Nephron progenitor cell (in vitro differentiated cells): ENCODE measurements around the gene ETV1.
"Not testable (repeated sequence)": the region's sequence is repeated elsewhere in the genome, so short reads cannot be mapped to it uniquely, and the experiment has no call there.

ENCODE experiments used
- DNase-seq: peaks from one replicate; pipeline ENCODE4 v3.0.0; 2021
- H3K27ac Mint-ChIP-seq: 2 replicates; pipeline ENCODE4 v1.8.0; 2021; ENCODE audit warnings: mild to moderate bottlenecking, moderate library complexity, mixed read lengths
- H3K27me3 Mint-ChIP-seq: 2 replicates; pipeline ENCODE4 v1.8.0; 2021; ENCODE audit warnings: mild to moderate bottlenecking, low read depth, mixed read lengths; ENCODE audit not compliant: poor library complexity
- H3K36me3 Mint-ChIP-seq: 2 replicates; pipeline ENCODE4 v1.8.0; 2021; ENCODE audit warnings: low read depth, mixed read lengths
- H3K4me1 Mint-ChIP-seq: 2 replicates; pipeline ENCODE4 v1.8.0; 2021; ENCODE audit warnings: mixed read lengths
- H3K4me3 Mint-ChIP-seq: 2 replicates; pipeline ENCODE4 v1.8.0; 2021; ENCODE audit warnings: mild to moderate bottlenecking, moderate library complexity, mixed read lengths
- H3K9me3 Mint-ChIP-seq: 2 replicates; pipeline ENCODE4 v1.8.0; 2021; ENCODE audit warnings: mild to moderate bottlenecking, moderate library complexity, mixed read lengths
- TF ChIP-seq, protein P1 (sequence below): fragments of 200-600 bp; sonication (generic); IDR thresholded peaks from 2 replicates; pipeline ENCODE4 v1.5.0; 2021; ENCODE audit warnings: antibody characterized with exemption

ETV1 gene

GRCh38 chr7:13945670-13946069 is 43.8 kb downstream of the ETV1 start:
- Mint-ChIP-seq H3K4me1 (peaks cover 47% of the 10 kb centered on the region), H3K27ac (peak overlapping the region; percentile 61), H3K9me3 (peaks cover 22% of the 10 kb centered on the region), H3K4me3 (no peak overlapping the region), H3K36me3 (peaks cover 70% of the 10 kb centered on the region), H3K27me3 (no peaks in the 10 kb centered on the region)
- TF ChIP-seq, protein P1, sequence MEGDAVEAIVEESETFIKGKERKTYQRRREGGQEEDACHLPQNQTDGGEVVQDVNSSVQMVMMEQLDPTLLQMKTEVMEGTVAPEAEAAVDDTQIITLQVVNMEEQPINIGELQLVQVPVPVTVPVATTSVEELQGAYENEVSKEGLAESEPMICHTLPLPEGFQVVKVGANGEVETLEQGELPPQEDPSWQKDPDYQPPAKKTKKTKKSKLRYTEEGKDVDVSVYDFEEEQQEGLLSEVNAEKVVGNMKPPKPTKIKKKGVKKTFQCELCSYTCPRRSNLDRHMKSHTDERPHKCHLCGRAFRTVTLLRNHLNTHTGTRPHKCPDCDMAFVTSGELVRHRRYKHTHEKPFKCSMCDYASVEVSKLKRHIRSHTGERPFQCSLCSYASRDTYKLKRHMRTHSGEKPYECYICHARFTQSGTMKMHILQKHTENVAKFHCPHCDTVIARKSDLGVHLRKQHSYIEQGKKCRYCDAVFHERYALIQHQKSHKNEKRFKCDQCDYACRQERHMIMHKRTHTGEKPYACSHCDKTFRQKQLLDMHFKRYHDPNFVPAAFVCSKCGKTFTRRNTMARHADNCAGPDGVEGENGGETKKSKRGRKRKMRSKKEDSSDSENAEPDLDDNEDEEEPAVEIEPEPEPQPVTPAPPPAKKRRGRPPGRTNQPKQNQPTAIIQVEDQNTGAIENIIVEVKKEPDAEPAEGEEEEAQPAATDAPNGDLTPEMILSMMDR: no peak
- DNase-seq: no peak

- Mint-ChIP-seq H3K4me3 (no peak overlapping the region), H3K9me3 (no peaks in the 10 kb centered on the region), H3K27ac (peak overlapping the region; percentile 98), H3K4me1 (peaks cover 24% of the 10 kb centered on the region), H3K27me3 (no peaks in the 10 kb centered on the region), H3K36me3 (peaks cover 54% of the 10 kb centered on the region)
- TF ChIP-seq, protein P1: no peak
- peak; percentile 12 for DNase-seq
These were observed 55.9 kb downstream of the ETV1 start for GRCh38 chr7:13933536-13933935.

DNA sequence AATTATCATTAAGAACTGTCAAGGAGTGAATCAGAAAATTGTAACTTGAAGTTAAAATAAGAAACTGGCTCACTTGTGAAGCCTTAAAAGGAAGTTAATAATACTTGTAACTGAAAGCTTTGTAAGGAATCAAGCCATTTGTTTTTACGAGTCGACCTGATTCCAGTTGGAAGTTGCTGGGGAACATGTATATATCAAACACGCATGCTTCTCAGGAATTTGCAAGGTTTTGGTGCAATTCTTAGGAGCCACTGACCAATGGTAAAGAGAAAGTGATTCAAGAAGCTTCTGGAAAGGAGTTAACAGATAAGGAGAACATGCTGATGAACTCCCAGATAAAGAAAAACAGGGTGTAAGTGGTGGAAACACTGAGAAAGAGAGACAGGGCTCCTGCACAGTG is 56.4 kb downstream of the ETV1 start:
- Mint-ChIP-seq H3K36me3 (peaks cover 57% of the 10 kb centered on the region), H3K27me3 (no peaks in the 10 kb centered on the region), H3K27ac (peak overlapping the region; percentile 98), H3K4me1 (peaks cover 24% of the 10 kb centered on the region), H3K9me3 (no peaks in the 10 kb centered on the region), H3K4me3 (peak overlapping the region; percentile 0)
- no peak for DNase-seq
- TF ChIP-seq, protein P1: no peak

- Mint-ChIP-seq H3K9me3 (no peaks in the 10 kb centered on the region), H3K4me1 (peaks cover 24% of the 10 kb centered on the region), H3K4me3 (no peak overlapping the region), H3K27ac (peak overlapping the region; percentile 44), H3K36me3 (peaks cover 57% of the 10 kb centered on the region), H3K27me3 (no peaks in the 10 kb centered on the region)
- DNase-seq: no peak
- TF ChIP-seq, protein P1: no peak
These were observed 57.3 kb downstream of the ETV1 start for GRCh38 chr7:13932131-13932530.

GRCh38 chr7:13921062-13921461 is 68.4 kb downstream of the ETV1 start:
- H3K4me3 Mint-ChIP-seq: no peak overlapping the region
- peak overlapping the region; percentile 98 for H3K27ac Mint-ChIP-seq
- H3K36me3 Mint-ChIP-seq: peaks cover 54% of the 10 kb centered on the region
- H3K4me1 Mint-ChIP-seq: peaks cover 26% of the 10 kb centered on the region
- H3K9me3 Mint-ChIP-seq: peaks cover 3% of the 10 kb centered on the region
- TF ChIP-seq, protein P1: no peak
- no peaks in the 10 kb centered on the region for H3K27me3 Mint-ChIP-seq
- DNase-seq: no peak

DNA sequence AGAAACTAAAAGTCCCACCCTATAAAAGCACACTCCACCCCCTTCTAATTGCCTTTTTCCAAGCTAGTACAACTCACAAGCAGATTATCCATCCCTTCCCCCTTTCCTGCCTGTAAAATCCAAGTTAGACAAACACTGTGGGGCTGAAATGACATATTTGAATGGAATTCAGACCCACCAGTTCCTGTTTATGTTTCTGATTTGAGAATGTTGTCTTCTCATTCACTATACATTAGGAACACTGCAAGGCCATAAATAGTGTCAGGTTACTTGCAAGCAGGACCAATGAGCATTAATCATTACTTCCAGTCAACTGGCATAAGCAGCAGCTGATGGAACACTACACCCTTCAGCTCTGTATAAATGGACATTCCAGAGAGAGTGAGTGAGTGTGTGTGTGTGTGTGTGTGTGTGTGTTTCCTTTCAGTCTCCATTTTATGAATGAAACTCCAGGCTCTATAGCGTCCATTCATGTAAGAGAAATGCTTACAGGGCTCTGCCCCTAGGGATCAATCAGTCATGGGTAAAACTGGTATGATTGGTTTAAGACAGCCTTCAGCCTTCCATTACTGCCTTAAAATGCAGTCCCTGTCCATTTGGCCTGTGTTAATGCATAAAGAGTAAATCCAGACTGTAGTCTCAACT is 69.3 kb downstream of the ETV1 start:
- peak; percentile 60 for DNase-seq
- Mint-ChIP-seq H3K27ac (peak overlapping the region; percentile 98), H3K4me3 (peak overlapping the region; percentile 69), H3K4me1 (peaks cover 26% of the 10 kb centered on the region), H3K27me3 (no peaks in the 10 kb centered on the region), H3K9me3 (peaks cover 3% of the 10 kb centered on the region), H3K36me3 (peaks cover 52% of the 10 kb centered on the region)
- TF ChIP-seq, protein P1: no peak

GRCh38 chr7:13918333-13918732 is 71.1 kb downstream of the ETV1 start:
- H3K4me1 Mint-ChIP-seq: peaks cover 26% of the 10 kb centered on the region
- DNase-seq, H3K27me3 Mint-ChIP-seq, H3K4me3 Mint-ChIP-seq, H3K27ac Mint-ChIP-seq, H3K9me3 Mint-ChIP-seq: not testable (repeated sequence)
- peaks cover 35% of the 10 kb centered on the region for H3K36me3 Mint-ChIP-seq

GRCh38 chr7:13917103-13917502 is 72.4 kb downstream of the ETV1 start:
- not testable (repeated sequence) for DNase-seq, H3K4me3 Mint-ChIP-seq, H3K9me3 Mint-ChIP-seq, H3K27me3 Mint-ChIP-seq, H3K27ac Mint-ChIP-seq
- Mint-ChIP-seq H3K4me1 (peaks cover 27% of the 10 kb centered on the region), H3K36me3 (peaks cover 27% of the 10 kb centered on the region)
